ENCODE data around the gene B4GALNT3.

DNA sequence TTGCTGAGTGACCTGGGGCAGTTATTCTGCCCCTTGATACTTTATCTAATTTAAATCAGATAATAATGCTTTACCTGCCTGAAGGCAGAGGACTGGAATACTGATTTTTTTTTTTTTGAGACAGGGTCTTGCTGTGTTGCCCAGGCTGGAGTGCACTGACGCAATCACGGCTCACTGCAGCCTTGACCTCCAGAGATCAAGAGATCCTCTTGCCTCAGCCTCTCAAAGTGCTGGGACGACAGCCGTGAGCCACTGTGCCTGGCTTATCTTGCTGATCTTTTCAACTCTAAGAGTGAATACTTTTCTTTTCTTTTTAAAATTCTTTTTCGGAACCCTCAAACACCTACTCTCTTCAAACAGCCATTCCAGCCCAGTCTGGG is 699 bp upstream of the B4GALNT3 start:
- TF ChIP-seq, protein P1, sequence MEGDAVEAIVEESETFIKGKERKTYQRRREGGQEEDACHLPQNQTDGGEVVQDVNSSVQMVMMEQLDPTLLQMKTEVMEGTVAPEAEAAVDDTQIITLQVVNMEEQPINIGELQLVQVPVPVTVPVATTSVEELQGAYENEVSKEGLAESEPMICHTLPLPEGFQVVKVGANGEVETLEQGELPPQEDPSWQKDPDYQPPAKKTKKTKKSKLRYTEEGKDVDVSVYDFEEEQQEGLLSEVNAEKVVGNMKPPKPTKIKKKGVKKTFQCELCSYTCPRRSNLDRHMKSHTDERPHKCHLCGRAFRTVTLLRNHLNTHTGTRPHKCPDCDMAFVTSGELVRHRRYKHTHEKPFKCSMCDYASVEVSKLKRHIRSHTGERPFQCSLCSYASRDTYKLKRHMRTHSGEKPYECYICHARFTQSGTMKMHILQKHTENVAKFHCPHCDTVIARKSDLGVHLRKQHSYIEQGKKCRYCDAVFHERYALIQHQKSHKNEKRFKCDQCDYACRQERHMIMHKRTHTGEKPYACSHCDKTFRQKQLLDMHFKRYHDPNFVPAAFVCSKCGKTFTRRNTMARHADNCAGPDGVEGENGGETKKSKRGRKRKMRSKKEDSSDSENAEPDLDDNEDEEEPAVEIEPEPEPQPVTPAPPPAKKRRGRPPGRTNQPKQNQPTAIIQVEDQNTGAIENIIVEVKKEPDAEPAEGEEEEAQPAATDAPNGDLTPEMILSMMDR (IDR thresholded peaks at IDR 0.05): no peak
- no peak for TF ChIP-seq POLR2A (IDR thresholded peaks at IDR 0.05)
